SH-SY5Y (cell line): ENCODE measurements around the gene PRM2.

Experiments used
- GATA2 ChIP-seq: IDR thresholded peaks from 2 replicates; pipeline ENCODE4 v1.6.1; 2011; ENCODE audit warnings: mild to moderate bottlenecking, low read depth, low read length
- GATA3 ChIP-seq: IDR thresholded peaks from 2 replicates; pipeline ENCODE4 v1.6.1; 2011; ENCODE audit warnings: low read depth, mild to moderate bottlenecking, low read length, moderate library complexity

GRCh38 chr16:11245988-11246387 lies 30.3 kb downstream of the PRM2 start:
- TF ChIP-seq GATA3 (no peak), GATA2 (no peak)
